Esophagus squamous epithelium (tissue), 5 donors: ENCODE results near the gene STK38. TPM values are rescaled to one million over a fixed set of nuclear protein-coding genes. Genes with fewer than 3 reads are reported as not detected.
A peak's percentile ranks its signal among the peaks of the same experiment; 100 is the strongest.

Experiments
- DNase-seq: peaks from one replicate; lab custom pipeline; 2025; lab: John Stamatoyannopoulos, UW
- H3K27ac ChIP-seq, 4 donors: fragments of 200-600 bp; sonication (generic); one replicate each; pipeline ENCODE4 v1.5.1; 2016 to 2019; ENCODE audit warnings: mild to moderate bottlenecking in 1 of 4
- H3K27me3 ChIP-seq, 4 donors: fragments of 200-600 bp; sonication (generic); 1 replicate in 3 of 4; 2 replicates in 1 of 4; pipeline versions ENCODE4 v1.5.1 to v1.6.0; 2017 to 2021; ENCODE audit warnings: antibody characterized with exemption in 1 of 4
- H3K36me3 ChIP-seq, 3 donors: fragments of 200-600 bp; sonication (generic); one replicate each; pipeline ENCODE4 v1.5.1; 2016 to 2019
- H3K4me1 ChIP-seq, 3 donors: fragments of 200-600 bp; sonication (generic); one replicate each; pipeline ENCODE4 v1.5.1; 2017 to 2019
- H3K4me3 ChIP-seq, 4 donors: fragments of 200-600 bp; sonication (generic); 1 replicate in 3 of 4; 2 replicates in 1 of 4; pipeline ENCODE4 v1.5.1; 2016 to 2019; ENCODE audit warnings: mild to moderate bottlenecking in 2 of 4, moderate library complexity in 1 of 4
- H3K9me3 ChIP-seq, 3 donors: fragments of 200-600 bp; sonication (generic); one replicate each; pipeline ENCODE4 v1.5.1; 2016 to 2019
- POLR2A ChIP-seq, 4 donors: fragments of 450-650 bp; IDR thresholded peaks; one replicate each; pipeline ENCODE4 v1.6.1; 2017; ENCODE audit warnings: antibody characterized with exemption in 4 of 4, mild to moderate bottlenecking in 4 of 4, moderate library complexity in 3 of 4
- WGBS, 2 donors: methylation state at CpG; one replicate each; pipeline ENCODE4 v1.1.5; 2018; 5-methylcytosine and 5-hydroxymethylcytosine counted together
- intact Hi-C: fragments of 100-400 bp; cut with DNase I; formaldehyde crosslinking; loops from one replicate; pipeline ENCODE4 v1.15.0; 2022
- total RNA-seq, 4 donors: library from RNA; depleted of rRNA; stranded (reverse); fragments of >200 nt; gene quantifications; one replicate each; pipeline ENCODE4 v1.1.0, GENCODE V29; 2016
- TF ChIP-seq, protein P1 (sequence below), 6 experiments: fragments of 450-650 bp in 4 of 6; fragments of 200-600 bp in 2 of 6; sonication (generic) in 2 of 6; IDR thresholded peaks; one replicate each; pipeline ENCODE4 v1.5.1; 2016 to 2019; ENCODE audit warnings: antibody characterized with exemption in 6 of 6, mild to moderate bottlenecking in 4 of 6, moderate library complexity in 4 of 6
- donor health status: DM: yes; HTN: yes; CAD: no.

The STK38 gene
- total RNA-seq, 4 donors from 2014 or later = 26.5 to 33.6 (median 30.3) TPM

DNA sequence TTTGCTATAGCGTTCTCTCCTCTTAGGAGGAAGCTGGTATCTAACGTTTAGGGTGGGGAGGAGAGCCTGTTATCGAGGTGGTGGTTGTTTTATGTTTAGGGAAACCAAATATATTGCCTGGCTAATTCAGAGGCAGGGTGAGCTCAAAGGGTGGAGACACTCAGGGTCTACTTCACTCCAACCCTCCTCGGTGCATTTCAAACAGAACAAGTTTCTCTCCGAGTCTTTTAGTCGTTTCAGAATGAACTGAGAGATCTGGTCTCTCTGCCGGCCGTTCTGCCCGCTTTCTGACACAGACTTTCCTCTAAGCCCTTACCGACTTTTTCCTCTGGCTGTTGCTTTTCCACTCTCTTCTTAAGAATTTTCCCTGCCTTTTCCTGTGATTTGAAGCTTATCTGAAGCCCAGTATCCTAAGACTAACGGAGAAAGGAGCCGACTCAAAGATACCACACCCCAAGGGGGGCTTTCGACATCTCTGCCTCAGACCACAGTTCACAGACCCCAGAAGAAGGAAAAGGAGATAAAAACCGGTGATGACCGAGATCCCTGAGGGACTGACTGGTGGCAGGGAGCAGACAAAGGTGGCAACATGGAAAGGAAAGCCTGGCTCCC, 865 bp downstream of the STK38 start:
- no peak for DNase-seq
- intact Hi-C loops = loop anchor here (10.0 kb wide), 1 partner anchor 48 kb away; the partner anchor contains the start of gene SRSF3

DNA sequence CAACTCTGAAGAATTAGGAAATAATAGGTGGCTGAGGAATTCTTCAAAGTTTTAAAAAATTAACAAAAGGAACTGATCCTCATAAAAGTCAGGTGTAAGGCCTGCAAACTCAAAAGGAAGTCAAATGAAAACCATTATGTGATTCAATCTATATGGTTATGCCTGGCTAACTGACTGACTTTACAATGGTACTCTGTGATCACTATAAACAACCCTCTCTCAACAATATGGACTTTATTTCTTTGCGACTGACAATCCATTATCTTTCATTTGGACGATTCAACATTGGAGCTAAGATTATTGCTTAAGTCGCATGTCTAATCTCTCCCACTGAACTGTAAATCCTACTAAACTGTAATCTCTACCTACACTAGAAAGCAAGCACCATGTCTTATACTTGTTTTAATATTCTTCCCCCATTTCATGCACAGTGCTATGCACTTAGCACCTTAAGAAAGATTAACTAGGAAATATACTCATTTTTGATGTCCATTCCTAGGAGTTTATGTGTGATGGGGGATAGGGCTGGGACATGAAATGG, 1.4 kb downstream of the STK38 start:
- Histone ChIP-seq H3K27me3 (no peaks in the 10 kb centered on the region), H3K36me3 (peaks cover 0 to 2% (median 0%) of the 10 kb centered on the region in 3 donors), H3K27ac (peak overlapping the region; percentile 95 to 100 (median 98)), H3K4me3 (peak overlapping the region; percentile 77 to 100 (median 87)), H3K4me1 (peaks cover 19 to 60% (median 22%) of the 10 kb centered on the region in 3 donors), H3K9me3 (no peaks in the 10 kb centered on the region)
- TF ChIP-seq, protein P1, sequence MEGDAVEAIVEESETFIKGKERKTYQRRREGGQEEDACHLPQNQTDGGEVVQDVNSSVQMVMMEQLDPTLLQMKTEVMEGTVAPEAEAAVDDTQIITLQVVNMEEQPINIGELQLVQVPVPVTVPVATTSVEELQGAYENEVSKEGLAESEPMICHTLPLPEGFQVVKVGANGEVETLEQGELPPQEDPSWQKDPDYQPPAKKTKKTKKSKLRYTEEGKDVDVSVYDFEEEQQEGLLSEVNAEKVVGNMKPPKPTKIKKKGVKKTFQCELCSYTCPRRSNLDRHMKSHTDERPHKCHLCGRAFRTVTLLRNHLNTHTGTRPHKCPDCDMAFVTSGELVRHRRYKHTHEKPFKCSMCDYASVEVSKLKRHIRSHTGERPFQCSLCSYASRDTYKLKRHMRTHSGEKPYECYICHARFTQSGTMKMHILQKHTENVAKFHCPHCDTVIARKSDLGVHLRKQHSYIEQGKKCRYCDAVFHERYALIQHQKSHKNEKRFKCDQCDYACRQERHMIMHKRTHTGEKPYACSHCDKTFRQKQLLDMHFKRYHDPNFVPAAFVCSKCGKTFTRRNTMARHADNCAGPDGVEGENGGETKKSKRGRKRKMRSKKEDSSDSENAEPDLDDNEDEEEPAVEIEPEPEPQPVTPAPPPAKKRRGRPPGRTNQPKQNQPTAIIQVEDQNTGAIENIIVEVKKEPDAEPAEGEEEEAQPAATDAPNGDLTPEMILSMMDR (IDR thresholded peaks at IDR 0.05) = no peak
- no peak for TF ChIP-seq POLR2A (IDR thresholded peaks at IDR 0.05)
- WGBS, 2 donors = 18 to 19% methylated on average over 3 of the region's 3 CpGs
- DNase-seq = no peak
- intact Hi-C loops = loop anchor here (10.0 kb wide), 1 partner anchor 49 kb away; the partner anchor contains the start of gene SRSF3

More for the DNA sequence above, 865 bp downstream of the STK38 start:
- Histone ChIP-seq H3K4me1 (peaks cover 19 to 60% (median 22%) of the 10 kb centered on the region in 3 donors), H3K27ac (peak overlapping the region; percentile 95 to 100 (median 98)), H3K9me3 (no peaks in the 10 kb centered on the region), H3K36me3 (no peaks in the 10 kb centered on the region), H3K27me3 (no peaks in the 10 kb centered on the region), H3K4me3 (peak overlapping the region; percentile 77 to 100 (median 87))
- 1% methylated on average over 13 to 15 of the region's 15 CpGs for WGBS, 2 donors
- TF ChIP-seq, protein P1 (IDR thresholded peaks at IDR 0.05) = no peak
- no peak for TF ChIP-seq POLR2A (IDR thresholded peaks at IDR 0.05)

DNA sequence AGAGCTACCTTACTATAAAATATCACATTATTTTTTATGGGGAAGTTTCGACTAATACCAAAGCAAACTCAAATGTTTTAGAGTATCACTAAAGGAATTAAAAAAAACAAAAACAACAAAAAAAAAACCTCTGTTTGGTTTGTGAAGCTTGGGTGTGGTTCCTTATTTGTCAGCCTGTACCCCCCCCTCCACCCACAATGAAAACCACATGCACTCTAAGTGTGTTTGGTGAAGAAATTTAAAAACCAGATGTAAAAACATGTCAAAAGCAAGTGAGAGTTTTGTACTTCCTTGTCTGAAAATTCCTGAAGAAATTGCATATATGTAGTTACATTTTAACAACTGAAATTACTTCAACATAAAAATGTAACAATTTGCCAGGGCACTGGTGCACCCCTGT, 3.1 kb downstream of the STK38 start:
- TF ChIP-seq POLR2A (IDR thresholded peaks at IDR 0.05) = no peak
- TF ChIP-seq, protein P1 (IDR thresholded peaks at IDR 0.05) = no peak
- Histone ChIP-seq H3K27me3 (no peaks in the 10 kb centered on the region), H3K4me3 (peak overlapping the region in 2 of 4 donors; percentile 6 to 21), H3K9me3 (no peaks in the 10 kb centered on the region), H3K36me3 (peaks cover 0 to 18% (median 6%) of the 10 kb centered on the region in 3 donors), H3K27ac (peak overlapping the region in 2 of 4 donors; percentile 13 to 26), H3K4me1 (peaks cover 19 to 67% (median 22%) of the 10 kb centered on the region in 3 donors)
- WGBS, 2 donors = 62 to 73% methylated on average over 1 of the region's 1 CpG
- intact Hi-C loops = loop anchor here (10.0 kb wide), 1 partner anchor 51 kb away; the partner anchor contains the start of gene SRSF3
- no peak for DNase-seq

DNA sequence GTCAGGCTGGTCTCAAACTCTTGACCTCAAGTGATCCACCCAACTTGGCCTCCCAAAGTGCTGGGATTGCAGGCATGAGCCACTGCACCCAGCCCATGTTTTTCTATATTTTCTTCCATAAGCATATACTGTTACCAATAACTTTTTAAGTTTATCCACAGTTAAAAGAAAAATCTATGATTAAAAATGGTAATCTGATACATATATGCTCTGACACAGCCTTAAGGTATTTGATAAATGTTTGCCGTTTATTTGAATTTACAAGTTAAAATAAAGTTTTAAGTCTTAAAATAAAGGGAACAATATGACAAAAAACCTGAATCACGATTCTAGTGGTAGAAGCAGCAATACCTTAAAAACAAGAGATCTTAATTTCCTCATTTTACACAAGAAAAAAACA, 5.2 kb downstream of the STK38 start:
- no peak for DNase-seq
- Histone ChIP-seq H3K36me3 (peaks cover 0 to 40% (median 14%) of the 10 kb centered on the region in 3 donors), H3K27ac (no peak overlapping the region), H3K27me3 (no peaks in the 10 kb centered on the region), H3K4me3 (no peak overlapping the region), H3K9me3 (no peaks in the 10 kb centered on the region), H3K4me1 (peaks cover 17 to 54% (median 19%) of the 10 kb centered on the region in 3 donors)
- intact Hi-C loops = loop anchor here (10.0 kb wide), 1 partner anchor 53 kb away; the partner anchor contains the start of gene SRSF3
- WGBS, 2 donors = 67 to 86% methylated on average over 2 of the region's 2 CpGs
- no peak for TF ChIP-seq POLR2A (IDR thresholded peaks at IDR 0.05)
- TF ChIP-seq, protein P1 (IDR thresholded peaks at IDR 0.05) = no peak
